Measurements from ENCODE around the gene DPM3.

Gene DPM3

DNA sequence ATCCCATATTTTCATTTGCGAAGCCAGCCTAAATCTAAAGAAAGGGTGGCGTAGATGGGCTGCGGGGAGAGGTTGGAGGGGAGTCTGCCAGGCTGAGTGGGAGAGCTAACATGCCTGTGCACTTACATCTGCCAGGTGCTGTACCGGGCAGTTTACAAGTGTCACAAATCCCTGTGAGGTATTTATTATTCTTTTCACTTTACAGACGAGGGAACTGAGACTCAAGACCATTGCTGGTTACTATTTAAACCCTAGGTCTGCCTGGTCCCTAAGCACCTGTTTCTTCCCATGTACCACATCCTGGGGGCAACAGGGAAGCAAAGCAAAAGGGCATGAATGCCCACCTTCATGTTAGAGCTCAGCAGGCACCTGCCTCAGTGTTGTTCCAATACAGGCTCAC, 32.0 kb downstream of the DPM3 start:
- no peak overlapping the region for H3K4me3 ChIP-seq (ENCODE audit: low read length)
- no peak for DNase-seq (ENCODE audit: low read depth, low spot score)

DNA sequence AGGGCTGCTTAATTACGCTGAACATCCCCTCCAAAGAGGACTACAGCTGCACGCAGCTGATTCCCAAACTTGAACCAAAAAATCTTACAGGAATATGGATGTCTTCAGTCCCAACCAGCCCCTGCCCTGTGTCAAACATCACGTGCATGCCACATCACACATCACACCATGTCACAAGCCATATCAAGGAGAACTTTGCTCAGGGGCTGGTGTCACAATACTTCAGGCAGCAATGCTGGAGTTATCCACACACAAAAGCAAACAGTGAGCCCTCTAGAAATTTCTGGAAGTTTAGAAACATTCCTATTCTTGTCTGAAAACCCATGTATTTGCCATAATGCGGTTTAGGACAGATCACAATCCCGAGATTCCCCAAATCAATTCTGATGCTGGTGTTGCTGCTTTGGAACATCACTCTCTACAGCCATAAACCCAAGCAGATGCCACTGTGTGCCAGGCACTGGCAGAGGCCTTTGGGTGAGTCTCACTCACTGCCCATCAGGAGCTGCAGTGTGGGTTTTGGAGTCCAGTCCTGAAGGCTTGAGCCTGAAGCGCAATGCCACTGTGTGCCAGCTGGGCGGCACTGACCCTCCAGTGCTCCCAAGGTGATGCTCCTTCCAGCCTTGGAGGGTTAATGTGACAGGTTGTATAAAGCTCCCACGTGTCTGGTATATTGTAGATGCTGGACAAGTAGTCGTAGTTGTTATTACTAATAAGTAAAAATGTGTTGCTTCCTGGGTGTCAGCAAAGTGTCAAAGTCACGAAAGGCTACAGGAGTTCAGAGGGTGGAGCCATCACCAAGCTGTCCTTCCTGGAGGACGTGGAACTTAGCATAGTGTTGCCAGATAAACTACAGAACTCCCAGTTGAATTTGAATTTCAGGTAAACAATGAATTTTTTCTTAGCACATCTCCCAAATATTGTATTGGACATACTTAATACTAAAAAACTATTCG, 32.7 kb downstream of the DPM3 start:
- H3K4me3 ChIP-seq (ENCODE audit: low read length) = no peak overlapping the region
- DNase-seq (ENCODE audit: low read depth, low spot score) = no peak

DNA sequence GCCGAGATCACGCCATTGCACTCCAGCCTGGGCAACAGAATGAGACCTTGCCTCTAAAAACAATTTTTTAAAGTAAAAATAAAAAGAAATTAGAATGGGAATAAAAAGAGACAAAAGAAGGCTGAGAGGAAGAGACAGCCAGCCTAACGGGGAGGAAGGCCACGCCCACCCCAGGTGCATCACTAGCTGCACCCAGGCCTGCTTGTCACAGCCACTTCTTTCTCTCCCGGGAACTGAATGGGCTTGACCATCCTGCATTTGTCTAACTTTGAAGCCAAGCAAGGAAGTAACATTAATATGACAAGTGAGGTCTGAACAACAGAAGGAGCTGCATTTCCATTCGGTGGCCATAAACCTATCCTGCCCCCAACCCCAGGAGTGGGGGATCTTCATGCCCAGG, 33.5 kb downstream of the DPM3 start:
- H3K4me3 ChIP-seq (ENCODE audit: low read length) = no peak overlapping the region
- DNase-seq (ENCODE audit: low read depth, low spot score) = no peak

DNA sequence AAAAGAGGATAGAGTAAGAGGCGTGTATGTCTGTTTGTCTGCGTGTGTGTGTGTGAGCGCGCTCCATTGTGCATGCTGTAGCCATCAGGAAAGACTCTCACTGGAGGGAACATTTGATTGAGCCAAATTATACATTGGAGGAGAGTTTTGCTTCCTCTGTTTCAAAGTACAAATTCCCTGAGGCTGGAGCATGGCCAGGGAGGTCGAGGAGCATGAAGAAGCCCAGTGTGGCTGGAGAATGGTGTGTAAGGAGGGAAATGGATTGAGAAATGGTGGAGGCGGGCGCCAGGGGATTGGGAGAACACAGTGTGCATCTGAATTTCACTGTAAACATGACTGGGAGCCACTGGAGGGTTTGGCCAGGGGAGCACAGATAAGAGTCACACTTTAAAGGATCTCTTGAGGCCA, 34.7 kb downstream of the DPM3 start:
- DNase-seq (ENCODE audit: low read depth, low spot score) = no peak
- no peak overlapping the region for H3K4me3 ChIP-seq (ENCODE audit: low read length)

DNA sequence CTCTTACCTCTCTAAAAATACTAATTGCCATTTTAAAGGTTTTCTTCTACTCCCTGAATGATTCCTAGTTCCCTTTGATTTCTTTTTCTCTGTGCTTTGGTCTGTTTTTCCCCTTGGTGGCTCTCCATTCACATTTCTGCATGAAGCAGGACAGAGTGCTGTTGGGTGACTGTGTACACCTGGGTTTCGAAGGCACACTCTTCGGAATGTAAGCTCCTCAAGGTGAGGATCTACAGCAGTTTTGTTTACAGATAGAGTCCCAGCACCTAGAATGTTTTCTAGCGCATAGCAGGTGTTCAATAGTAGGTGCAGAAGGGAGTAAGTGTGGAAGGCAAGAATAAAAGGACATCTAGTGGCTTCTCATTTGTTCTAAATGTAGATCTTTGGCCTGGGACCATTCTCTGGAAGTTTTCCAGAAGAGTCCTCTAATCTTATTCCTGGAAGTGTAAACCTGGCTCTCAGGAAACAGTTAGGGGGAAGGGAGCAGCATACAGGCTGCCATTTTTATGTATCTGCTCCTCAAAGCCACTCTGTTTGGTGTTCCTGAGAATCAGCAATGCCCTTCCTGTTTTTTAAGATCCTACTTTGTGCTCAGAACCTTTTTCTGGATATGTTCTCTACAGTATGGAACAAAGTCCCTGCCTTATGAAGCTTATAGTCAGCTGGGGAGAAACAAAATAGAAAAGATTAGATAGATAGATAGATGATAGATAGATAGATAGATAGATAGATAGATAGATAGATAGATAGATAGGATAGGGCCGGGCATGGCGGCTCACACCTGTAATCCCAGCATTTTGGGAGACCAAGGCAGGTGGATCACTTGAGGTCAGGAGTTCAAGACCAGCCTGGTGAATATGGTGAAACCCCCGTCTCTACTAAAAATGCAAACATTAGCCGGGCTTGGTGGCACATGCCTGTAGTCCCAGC, 35.5 kb downstream of the DPM3 start:
- no peak overlapping the region for H3K4me3 ChIP-seq (ENCODE audit: low read length)
- no peak for DNase-seq (ENCODE audit: low read depth, low spot score)

DNA sequence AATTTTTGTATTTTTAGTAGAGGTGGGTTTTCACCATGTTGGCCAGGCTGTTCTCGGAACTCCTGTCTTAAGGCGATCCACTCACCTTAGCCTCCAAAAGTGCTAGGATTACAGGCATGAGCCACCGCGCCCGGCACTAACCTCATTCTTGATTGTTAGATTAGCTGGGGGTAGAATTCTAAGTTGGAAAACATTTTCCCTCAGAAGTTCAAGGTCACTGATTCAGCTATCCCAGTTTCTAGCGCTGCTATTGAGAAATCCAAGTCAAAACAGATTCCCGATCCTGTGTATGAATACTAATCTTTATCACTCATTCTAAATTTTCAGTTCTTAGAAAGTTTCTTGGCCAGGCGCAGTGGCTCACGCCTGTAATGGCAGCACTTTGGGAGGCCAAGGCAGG, 37.0 kb downstream of the DPM3 start:
- DNase-seq (ENCODE audit: low read depth, low spot score) = no peak
- H3K4me3 ChIP-seq (ENCODE audit: low read length) = no peak overlapping the region

DNA sequence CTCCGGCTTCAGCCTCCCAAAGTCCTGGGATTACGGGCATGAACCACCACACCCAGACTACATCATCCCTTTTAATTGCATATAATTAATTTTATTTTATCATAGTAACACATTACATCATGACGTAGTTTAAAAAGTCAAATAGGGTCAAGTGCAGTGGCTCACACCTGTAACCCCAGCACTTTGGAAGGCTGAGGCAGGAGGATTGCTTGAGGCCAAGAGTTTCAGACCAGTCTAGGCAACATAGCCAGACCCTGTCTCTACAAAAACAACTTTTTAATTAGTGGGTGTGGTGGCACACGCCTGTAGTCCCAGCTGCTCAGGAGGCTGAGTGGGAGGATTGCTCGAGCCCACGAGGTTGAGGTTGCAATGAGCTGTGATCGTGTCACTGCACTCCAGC, 41.0 kb downstream of the DPM3 start:
- H3K4me3 ChIP-seq (ENCODE audit: low read length) = no peak overlapping the region
- DNase-seq (ENCODE audit: low read depth, low spot score) = no peak

DNA sequence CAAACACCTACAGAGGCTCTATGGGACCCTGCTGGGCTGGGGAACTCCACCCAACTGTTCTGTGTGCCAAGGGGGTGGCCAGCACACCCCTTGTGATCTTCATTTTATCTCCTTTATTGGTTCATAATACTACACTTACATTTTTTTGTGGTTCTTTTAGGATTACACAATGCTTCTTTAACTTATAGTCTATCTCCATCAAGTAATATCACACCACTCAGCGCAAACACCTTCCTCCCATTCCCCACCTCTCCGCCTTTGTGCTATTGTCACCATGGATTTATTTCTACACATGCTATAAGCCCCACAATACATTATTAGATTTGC, 45.7 kb downstream of the DPM3 start:
- DNase-seq (ENCODE audit: low read depth, low spot score) = no peak
- no peak overlapping the region for H3K4me3 ChIP-seq (ENCODE audit: low read length)

DNA sequence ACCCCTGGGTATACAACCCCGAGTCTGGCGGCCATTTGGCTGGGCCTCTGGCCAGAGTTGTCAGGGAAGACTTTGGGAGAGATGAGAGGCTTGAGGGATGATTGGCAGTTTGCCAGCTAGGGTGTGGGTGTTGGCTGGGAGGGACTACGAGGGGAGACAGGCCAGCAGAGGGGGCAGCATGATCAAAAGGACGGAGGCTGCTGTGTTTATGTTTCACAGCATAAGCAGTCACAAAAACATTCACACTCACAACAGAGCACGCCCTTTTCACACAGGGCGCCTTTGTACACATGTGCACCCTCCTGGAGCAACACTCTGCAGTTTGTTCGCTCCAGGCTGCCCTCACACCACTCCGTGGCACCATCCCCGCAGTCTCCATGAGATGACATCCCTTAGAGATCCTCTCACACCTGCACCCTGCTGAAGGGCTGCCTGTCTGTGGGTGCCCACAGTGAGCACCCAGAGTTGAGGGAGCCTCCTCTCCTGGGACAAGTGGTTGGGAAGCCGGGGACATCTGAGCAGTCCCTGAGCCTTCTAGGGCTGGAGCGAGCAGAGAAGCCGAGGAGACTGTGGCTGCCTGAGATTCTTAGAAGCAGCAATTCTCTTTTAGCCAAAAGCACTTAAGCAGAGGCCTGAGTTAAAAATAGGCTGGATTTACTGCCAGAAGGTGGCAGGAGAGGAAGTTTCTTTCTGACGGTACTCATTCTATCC, 46.3 kb downstream of the DPM3 start:
- no peak for DNase-seq (ENCODE audit: low read depth, low spot score)
- no peak overlapping the region for H3K4me3 ChIP-seq (ENCODE audit: low read length)

DNA sequence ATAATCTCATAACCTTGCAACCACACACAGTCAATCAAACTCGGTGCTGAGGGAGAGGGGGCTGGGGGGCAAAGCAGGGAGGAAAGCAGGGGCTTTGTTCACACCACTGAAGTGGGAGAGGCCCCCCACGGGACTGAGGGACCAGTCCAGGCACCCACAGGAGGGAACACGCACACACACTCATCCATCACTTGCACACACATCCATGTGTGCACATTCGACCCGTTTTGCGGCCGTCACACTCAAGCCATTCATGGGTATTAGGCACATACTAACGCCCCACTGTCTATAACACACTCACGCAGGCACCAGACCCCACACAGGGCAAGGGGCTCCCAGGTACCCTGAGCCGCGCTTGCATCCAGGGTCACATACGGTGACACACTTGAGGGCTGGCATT, 47.7 kb downstream of the DPM3 start:
- DNase-seq (ENCODE audit: low read depth, low spot score) = no peak
- H3K4me3 ChIP-seq (ENCODE audit: low read length) = no peak overlapping the region

DNA sequence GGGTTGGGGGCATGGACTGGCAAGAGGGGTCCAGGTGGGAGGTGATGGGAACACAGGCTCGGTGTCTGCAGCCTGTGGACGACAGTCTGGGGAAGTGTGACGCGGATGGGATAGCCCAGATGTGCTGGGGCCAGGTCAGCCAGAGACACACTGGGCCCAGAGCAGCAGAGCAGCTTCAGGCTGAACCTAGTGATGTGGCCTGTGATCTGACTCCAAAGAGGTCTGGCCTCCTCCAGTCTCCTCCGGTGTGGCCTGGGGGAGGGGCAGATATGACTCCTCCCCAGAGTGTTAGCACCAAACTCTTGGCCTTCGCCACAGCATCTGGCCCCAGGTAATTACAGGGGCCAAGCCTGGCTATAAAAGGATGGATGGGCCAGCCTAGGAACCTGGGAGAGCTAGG, 48.2 kb downstream of the DPM3 start:
- no peak for DNase-seq (ENCODE audit: low read depth, low spot score)
- H3K4me3 ChIP-seq (ENCODE audit: low read length) = no peak overlapping the region

DNA sequence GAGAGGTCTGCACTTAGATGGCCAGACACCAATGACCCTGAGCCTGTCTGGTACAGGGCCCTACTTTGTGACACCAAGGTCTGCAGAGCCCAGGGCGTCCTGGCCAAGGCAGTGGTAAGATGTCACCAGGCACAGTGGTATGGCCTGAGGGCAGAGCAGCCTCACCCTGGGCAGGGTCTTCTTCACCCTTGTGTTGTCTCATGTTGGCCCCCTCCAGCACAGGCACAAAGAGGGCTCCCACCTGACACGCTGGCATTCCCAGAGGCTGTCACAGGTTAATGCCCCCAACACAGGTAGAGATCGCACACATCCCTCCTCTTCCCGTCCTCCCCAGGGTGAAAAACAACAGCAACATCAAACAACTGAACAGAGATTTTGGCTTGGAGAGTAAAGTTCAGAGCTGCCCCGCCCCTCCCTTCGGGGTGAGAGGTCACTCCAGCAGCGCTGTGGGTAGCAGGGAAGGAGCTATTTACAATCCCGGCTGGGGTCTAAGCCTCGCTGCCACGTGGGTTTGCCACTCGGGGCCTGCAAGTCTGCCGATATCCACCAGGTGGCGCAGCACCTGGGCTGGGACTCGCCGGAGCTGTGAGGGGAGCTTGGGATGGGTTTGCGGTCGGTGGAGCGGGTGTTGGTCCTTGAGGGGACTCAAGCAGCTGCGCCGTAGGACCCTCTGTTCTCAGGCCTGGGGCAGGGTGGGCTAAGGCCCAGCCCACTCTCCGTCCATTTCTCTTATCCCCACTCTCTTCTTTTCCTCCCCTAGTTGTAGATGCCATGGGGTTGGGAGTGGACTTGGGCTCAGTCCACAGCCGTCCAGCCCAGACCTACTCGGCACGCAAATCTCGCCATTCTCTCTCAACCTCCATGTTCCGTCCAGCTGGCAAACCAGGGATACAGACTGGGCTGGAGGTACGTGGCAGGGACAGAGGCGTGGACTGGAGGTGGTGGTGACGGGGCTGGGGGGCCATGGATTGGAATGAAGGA, 49.0 kb downstream of the DPM3 start:
- peak; percentile 64 for DNase-seq (ENCODE audit: low read depth, low spot score)
- peak overlapping the region; percentile 2; the same call in 1 of the 2 replicates for H3K4me3 ChIP-seq (ENCODE audit: low read length)
